Measurements from ENCODE around the gene GSTM2.

The GSTM2 gene

DNA sequence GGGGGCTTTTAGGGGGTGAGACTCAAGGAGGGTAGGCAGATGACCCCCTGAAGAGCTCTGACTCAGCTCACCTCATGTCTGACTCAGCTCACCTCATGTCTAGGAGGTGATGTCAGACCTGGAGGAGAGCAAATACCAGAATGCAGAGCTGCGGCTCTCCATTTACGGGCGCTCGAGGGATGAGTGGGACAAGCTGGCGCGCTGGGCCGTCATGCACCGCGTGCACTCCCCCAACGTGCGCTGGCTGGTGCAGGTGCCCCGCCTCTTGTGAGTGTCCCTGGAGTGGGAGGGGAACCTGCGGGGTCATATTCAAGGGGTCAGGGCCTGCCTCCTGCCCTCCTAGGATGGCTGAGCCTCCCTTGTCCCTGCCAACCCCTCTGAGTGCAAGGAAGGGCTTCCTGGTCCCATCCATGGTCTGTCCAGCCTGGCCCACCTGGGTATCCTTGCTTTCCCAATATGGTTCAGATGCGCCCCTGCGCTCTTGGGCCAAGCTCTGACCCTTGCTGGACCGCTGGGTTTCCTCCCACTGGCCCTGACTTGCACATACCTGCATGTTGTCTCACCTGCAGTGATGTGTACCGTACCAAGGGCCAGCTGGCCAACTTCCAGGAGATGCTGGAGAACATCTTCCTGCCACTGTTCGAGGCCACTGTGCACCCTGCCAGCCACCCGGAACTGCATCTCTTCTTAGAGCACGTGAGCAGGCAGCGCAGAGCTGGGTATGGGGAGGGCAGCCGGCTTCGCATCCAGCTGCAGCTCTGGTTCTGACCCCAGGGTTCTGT is 39.1 kb upstream of the GSTM2 start:
- no peak; the same call in 1 of the 3 replicates for ATAC-seq
- no peak for TF ChIP-seq ZFP30 (CRISPR knock-in tag; IDR thresholded peaks at IDR 0.05)
- TF ChIP-seq ZNF8 (CRISPR knock-in tag; IDR thresholded peaks at IDR 0.05): no peak
- TF ChIP-seq, protein P1, sequence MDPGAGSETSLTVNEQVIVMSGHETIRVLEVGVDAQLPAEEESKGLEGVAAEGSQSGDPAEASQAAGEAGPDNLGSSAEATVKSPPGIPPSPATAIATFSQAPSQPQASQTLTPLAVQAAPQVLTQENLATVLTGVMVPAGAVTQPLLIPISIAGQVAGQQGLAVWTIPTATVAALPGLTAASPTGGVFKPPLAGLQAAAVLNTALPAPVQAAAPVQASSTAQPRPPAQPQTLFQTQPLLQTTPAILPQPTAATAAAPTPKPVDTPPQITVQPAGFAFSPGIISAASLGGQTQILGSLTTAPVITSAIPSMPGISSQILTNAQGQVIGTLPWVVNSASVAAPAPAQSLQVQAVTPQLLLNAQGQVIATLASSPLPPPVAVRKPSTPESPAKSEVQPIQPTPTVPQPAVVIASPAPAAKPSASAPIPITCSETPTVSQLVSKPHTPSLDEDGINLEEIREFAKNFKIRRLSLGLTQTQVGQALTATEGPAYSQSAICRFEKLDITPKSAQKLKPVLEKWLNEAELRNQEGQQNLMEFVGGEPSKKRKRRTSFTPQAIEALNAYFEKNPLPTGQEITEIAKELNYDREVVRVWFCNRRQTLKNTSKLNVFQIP (CRISPR knock-in tag; IDR thresholded peaks at IDR 0.05; ENCODE audit: borderline replicate concordance, low read depth): no peak
- no peak for TF ChIP-seq PPARA (CRISPR knock-in tag; IDR thresholded peaks at IDR 0.05; ENCODE audit: borderline replicate concordance)
- TF ChIP-seq, protein P2, sequence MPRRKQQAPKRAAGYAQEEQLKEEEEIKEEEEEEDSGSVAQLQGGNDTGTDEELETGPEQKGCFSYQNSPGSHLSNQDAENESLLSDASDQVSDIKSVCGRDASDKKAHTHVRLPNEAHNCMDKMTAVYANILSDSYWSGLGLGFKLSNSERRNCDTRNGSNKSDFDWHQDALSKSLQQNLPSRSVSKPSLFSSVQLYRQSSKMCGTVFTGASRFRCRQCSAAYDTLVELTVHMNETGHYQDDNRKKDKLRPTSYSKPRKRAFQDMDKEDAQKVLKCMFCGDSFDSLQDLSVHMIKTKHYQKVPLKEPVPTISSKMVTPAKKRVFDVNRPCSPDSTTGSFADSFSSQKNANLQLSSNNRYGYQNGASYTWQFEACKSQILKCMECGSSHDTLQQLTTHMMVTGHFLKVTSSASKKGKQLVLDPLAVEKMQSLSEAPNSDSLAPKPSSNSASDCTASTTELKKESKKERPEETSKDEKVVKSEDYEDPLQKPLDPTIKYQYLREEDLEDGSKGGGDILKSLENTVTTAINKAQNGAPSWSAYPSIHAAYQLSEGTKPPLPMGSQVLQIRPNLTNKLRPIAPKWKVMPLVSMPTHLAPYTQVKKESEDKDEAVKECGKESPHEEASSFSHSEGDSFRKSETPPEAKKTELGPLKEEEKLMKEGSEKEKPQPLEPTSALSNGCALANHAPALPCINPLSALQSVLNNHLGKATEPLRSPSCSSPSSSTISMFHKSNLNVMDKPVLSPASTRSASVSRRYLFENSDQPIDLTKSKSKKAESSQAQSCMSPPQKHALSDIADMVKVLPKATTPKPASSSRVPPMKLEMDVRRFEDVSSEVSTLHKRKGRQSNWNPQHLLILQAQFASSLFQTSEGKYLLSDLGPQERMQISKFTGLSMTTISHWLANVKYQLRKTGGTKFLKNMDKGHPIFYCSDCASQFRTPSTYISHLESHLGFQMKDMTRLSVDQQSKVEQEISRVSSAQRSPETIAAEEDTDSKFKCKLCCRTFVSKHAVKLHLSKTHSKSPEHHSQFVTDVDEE (CRISPR knock-in tag; IDR thresholded peaks at IDR 0.05): no peak

DNA sequence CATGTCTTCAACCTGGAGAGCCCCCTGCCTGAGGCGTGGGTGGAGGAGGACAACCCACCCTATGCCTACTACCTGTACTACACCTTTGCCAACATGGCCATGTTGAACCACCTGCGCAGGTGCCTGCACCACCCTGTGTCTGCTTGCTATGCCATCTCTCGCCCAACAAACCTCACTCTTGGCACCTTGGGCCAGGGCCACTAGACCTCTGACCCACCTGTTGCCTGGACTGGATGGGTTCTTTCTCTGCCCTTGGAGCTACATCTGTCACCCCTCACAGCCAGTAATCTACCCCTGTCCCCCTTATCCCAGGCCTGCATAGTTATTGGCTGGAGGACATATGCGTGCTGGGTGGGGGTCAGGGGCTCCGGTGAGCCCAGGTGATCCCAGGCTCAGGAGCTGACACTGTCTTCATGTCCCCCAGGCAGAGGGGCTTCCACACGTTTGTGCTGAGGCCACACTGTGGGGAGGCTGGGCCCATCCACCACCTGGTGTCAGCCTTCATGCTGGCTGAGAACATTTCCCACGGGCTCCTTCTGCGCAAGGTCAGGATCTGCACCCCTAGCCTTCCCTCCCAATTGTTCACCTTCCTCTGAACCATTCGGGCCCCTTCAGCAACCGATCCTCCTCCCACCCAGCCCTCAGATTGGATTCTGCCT is 38.4 kb upstream of the GSTM2 start:
- ATAC-seq: no peak
- TF ChIP-seq ARNTL (CRISPR knock-in tag; IDR thresholded peaks at IDR 0.05; ENCODE audit: borderline replicate concordance, low read depth) (no peak), OSR1 (CRISPR knock-in tag; IDR thresholded peaks at IDR 0.05) (no peak), ZFP3 (CRISPR knock-in tag; IDR thresholded peaks at IDR 0.05) (no peak), ESRRG (CRISPR knock-in tag; IDR thresholded peaks at IDR 0.05) (no peak), BACH2 (CRISPR knock-in tag; IDR thresholded peaks at IDR 0.05; ENCODE audit: borderline replicate concordance) (no peak), ZNF565 (CRISPR knock-in tag; conservative IDR thresholded peaks at IDR 0.05; ENCODE audit: low read depth) (no peak), TOX (CRISPR knock-in tag; IDR thresholded peaks at IDR 0.05; ENCODE audit: borderline replicate concordance) (no peak), ZNF8 (CRISPR knock-in tag; IDR thresholded peaks at IDR 0.05) (no peak), PPARA (CRISPR knock-in tag; IDR thresholded peaks at IDR 0.05; ENCODE audit: borderline replicate concordance) (no peak)
- TF ChIP-seq, protein P1 (CRISPR knock-in tag; IDR thresholded peaks at IDR 0.05; ENCODE audit: borderline replicate concordance, low read depth): no peak
- TF ChIP-seq, protein P2 (CRISPR knock-in tag; IDR thresholded peaks at IDR 0.05): no peak
- TF ChIP-seq, protein P3, sequence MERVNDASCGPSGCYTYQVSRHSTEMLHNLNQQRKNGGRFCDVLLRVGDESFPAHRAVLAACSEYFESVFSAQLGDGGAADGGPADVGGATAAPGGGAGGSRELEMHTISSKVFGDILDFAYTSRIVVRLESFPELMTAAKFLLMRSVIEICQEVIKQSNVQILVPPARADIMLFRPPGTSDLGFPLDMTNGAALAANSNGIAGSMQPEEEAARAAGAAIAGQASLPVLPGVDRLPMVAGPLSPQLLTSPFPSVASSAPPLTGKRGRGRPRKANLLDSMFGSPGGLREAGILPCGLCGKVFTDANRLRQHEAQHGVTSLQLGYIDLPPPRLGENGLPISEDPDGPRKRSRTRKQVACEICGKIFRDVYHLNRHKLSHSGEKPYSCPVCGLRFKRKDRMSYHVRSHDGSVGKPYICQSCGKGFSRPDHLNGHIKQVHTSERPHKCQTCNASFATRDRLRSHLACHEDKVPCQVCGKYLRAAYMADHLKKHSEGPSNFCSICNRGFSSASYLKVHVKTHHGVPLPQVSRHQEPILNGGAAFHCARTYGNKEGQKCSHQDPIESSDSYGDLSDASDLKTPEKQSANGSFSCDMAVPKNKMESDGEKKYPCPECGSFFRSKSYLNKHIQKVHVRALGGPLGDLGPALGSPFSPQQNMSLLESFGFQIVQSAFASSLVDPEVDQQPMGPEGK (CRISPR knock-in tag; IDR thresholded peaks at IDR 0.05; ENCODE audit: borderline replicate concordance): no peak
- TF ChIP-seq, protein P4, sequence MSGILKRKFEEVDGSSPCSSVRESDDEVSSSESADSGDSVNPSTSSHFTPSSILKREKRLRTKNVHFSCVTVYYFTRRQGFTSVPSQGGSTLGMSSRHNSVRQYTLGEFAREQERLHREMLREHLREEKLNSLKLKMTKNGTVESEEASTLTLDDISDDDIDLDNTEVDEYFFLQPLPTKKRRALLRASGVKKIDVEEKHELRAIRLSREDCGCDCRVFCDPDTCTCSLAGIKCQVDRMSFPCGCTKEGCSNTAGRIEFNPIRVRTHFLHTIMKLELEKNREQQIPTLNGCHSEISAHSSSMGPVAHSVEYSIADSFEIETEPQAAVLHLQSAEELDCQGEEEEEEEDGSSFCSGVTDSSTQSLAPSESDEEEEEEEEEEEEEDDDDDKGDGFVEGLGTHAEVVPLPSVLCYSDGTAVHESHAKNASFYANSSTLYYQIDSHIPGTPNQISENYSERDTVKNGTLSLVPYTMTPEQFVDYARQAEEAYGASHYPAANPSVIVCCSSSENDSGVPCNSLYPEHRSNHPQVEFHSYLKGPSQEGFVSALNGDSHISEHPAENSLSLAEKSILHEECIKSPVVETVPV (CRISPR knock-in tag; IDR thresholded peaks at IDR 0.05): no peak

Measured in SK-N-SH treated with all-trans-retinoic acid at 6 μM for 48 hours (cell line).